AG09309 (cell line): ENCODE data around the gene RNPS1.

Source experiments
- DNase-seq: peaks from one replicate; pipeline ENCODE4 v3.0.0-alpha.2; 2010; ENCODE audit warnings: low read depth
- H3K4me3 ChIP-seq: 2 replicates; pipeline ENCODE4 v1.5.1; 2011; ENCODE audit warnings: mild to moderate bottlenecking, low read depth, low read length, moderate library complexity; ENCODE audit not compliant: control insufficient read depth
- TF ChIP-seq, protein P1 (sequence below): IDR thresholded peaks from 2 replicates; pipeline ENCODE4 v1.5.1; 2011; ENCODE audit warnings: mild to moderate bottlenecking, low read depth, low read length, inconsistent platforms; ENCODE audit not compliant: insufficient read depth, control insufficient read depth; ENCODE audit errors: missing control alignments

RNPS1 gene

DNA sequence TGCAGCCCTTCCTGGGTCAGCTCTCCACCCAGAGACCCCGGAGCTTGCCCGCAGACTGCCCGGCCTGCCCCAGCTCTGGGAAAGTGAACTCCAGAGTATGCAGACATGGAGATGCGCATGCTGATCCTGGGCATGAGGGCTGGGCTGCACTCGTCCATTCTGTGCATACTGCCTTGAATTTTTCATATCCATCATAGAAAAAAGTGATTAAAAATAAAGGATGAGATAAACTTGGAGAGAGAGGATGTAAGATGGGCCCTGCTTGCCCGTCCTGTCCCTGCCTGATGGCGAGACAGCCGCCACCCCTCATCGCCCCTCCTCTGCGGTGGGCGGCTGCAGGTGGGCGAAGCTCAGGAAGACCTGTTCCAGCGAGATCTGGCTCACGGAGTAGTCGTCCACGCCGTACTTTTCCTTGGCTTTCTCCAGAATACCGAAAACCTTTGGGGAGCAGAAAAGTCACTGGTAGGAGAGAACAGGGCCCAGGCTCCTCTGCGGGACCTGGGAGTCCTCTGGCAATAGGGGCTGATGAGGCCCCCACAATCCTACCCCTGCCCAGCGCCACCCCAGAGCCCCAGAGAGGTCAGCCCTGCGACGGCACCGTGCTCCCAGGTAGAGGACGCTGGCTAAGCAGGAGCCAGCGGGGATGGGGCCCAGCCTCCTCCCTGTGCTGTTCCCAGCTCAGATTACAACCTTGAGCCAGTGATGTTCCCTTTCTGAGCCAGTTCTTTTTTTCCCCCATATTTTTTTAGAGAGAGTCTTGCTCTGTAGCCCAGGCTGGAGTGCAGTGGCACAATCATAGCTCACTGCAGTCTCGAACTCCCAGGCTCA is 8.7 kb upstream of the RNPS1 start:
- no peak overlapping the region for H3K4me3 ChIP-seq
- TF ChIP-seq, protein P1, sequence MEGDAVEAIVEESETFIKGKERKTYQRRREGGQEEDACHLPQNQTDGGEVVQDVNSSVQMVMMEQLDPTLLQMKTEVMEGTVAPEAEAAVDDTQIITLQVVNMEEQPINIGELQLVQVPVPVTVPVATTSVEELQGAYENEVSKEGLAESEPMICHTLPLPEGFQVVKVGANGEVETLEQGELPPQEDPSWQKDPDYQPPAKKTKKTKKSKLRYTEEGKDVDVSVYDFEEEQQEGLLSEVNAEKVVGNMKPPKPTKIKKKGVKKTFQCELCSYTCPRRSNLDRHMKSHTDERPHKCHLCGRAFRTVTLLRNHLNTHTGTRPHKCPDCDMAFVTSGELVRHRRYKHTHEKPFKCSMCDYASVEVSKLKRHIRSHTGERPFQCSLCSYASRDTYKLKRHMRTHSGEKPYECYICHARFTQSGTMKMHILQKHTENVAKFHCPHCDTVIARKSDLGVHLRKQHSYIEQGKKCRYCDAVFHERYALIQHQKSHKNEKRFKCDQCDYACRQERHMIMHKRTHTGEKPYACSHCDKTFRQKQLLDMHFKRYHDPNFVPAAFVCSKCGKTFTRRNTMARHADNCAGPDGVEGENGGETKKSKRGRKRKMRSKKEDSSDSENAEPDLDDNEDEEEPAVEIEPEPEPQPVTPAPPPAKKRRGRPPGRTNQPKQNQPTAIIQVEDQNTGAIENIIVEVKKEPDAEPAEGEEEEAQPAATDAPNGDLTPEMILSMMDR: no peak
- no peak for DNase-seq

DNA sequence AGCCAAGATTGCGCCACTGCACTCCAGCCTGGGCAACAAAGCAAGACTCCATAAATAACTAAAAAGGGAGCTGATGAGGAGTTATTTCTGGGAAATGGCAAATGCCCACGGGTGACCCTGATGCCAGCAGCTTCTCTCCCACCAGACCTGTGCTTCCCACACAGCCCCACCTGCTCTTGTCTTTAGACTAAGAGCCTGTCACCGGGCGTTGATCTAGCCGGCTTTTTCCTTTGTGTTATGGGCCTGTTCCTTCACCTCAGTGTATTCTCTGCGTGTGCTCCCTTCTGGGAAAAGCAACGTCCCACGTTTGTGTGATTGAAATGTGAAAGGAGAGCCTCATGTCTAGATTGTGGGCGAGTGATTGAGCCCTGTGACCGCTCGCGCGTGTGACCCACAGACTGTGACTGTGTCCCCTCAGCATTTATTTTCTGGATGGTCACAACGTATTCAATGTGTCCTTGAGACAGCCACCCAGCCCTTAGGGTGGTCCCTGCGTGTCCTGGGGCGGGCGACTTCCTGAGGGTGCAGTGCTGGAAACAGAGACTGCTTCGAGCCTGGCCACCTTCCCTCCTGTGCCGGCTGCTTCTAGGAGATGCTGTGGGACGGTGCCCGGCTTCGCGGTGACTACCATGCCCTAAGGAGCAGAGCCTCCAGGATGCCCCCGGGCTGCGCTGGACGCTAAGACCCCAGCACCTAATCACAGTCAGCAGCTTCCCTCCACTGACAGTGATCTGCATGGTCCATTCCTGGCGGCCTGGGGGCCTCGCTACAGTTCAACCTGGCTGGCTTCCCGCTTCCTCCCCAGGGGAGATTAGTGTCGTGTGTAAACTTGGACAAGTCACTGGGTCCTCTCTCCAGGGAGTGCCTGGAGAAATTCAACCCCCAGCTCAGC is 7.8 kb upstream of the RNPS1 start:
- TF ChIP-seq, protein P1: no peak
- no peak for DNase-seq
- H3K4me3 ChIP-seq: no peak overlapping the region

DNA sequence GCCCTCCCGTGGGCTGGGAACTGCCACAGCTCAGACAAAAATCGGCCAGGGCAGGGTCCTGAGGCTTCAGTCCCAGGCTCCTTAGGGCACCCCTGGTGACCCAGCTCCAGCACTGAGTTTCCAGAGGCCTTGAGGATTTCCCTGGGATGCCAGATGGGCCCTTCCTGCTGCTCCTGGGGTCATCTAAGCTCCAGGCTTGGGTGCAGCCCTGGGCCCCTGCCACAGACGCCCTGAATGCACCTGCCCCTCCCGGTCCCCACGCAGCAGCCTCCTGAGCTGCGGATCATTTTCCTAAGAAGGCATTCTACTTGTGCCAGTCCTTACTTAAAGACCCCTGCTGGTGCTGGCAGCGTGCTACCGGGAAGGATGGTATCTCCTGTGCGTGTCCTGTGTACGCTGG is 6.0 kb upstream of the RNPS1 start:
- TF ChIP-seq, protein P1: no peak
- DNase-seq: no peak
- no peak overlapping the region for H3K4me3 ChIP-seq

DNA sequence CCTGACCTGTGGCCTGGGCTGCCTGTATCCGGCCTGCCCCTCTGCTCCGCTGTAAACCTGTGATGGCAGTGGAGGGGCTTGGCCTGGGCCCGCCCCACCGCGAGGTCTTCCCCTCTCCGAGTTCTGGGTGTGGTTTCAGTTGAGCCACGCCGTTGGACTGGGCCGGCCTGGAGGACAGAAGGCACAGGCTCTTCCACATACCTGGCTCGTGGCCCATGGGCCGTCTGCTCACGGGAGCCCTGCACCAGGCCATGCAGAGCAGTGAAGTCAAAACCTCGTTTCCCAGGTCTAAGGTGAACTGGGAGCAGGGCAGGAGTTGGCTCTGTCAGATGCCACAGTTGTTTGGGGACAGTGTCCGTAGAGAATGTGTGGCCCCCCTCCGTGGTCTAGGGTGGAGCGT is 5.6 kb upstream of the RNPS1 start:
- no peak overlapping the region for H3K4me3 ChIP-seq
- DNase-seq: no peak
- TF ChIP-seq, protein P1: no peak

DNA sequence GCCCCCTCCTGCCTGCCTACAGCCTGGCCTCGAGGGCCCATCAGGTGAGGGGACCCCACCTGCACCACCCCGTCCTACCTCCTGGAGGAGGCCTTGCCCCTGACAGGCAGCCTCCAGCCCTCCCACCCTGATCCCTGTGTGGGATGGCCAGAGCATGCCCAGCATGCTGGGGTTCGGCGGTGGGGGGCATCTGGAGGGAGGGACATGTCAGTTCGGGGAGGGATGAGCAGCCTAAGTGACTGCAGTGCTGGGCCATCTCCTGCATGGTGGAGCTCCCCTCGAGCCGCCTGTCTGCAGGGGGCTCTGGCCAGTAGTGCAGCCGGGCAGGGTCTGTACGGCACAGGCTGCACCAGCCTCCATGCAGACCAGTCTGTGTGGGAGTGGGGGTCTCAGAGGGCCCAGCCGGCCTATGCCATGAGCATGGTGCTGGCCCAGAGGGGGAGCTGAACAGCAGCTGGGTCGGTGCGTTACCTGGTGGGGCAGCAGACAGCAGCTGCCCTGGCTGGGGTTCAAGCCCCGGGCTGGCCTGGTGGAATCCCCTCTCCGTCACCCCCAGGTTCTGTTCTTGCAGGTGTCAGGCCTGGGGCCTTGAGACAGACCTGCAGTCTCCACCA is 4.0 kb upstream of the RNPS1 start:
- TF ChIP-seq, protein P1: no peak
- H3K4me3 ChIP-seq: no peak overlapping the region
- DNase-seq: no peak
